HepG2 (cell line): ENCODE results near the gene SLC13A3. TPM values are rescaled to one million over a fixed set of nuclear protein-coding genes. Genes with fewer than 3 reads are reported as not detected.

ENCODE experiments used
- ARID3A ChIP-seq: IDR thresholded peaks from 2 replicates; pipeline ENCODE4 v1.6.1; 2012; ENCODE audit warnings: low read depth, low read length, improper control_type of control experiment
- ARID4A ChIP-seq: sonication (generic); formaldehyde crosslinking; IDR thresholded peaks from 2 replicates; pipeline ENCODE4 v1.5.0; 2020; ENCODE audit warnings: mild to moderate bottlenecking, missing genetic modification reagents, borderline replicate concordance
- ASH2L ChIP-seq: fragments of 300-600, 200-600 bp; sonication (generic); IDR thresholded peaks from 2 replicates; pipeline ENCODE4 v1.7.0; 2017; ENCODE audit warnings: low read depth, mild to moderate bottlenecking, moderate library complexity, mixed read lengths, low read length; ENCODE audit not compliant: insufficient read length
- CHCHD3 ChIP-seq: sonication (generic); formaldehyde crosslinking; IDR thresholded peaks from 2 replicates; pipeline ENCODE4 v1.8.0; 2022; ENCODE audit warnings: mild to moderate bottlenecking, missing genetic modification reagents, moderate library complexity
- FOXP4 ChIP-seq: sonication (generic); formaldehyde crosslinking; IDR thresholded peaks from 2 replicates; pipeline ENCODE4 v1.4.0; 2020; ENCODE audit warnings: missing genetic modification reagents
- HMGA1 ChIP-seq: sonication (generic); formaldehyde crosslinking; conservative IDR thresholded peaks from 2 replicates; pipeline ENCODE4 v1.4.0; 2020; ENCODE audit warnings: missing genetic modification reagents
- HMGXB4 ChIP-seq, 2 experiments: sonication (generic) in 1 of 2; formaldehyde crosslinking in 1 of 2; IDR thresholded peaks; 2 replicates each; pipeline versions ENCODE4 v1.4.0 to v1.6.1; 2018 to 2020; ENCODE audit warnings: missing genetic modification reagents in 2 of 2, borderline replicate concordance in 1 of 2, low read depth in 1 of 2, mild to moderate bottlenecking in 1 of 2, missing biosample characterization in 1 of 2
- HOXD1 ChIP-seq: sonication (generic); formaldehyde crosslinking; IDR thresholded peaks from 2 replicates; pipeline ENCODE4 v1.5.0; 2020; ENCODE audit warnings: missing genetic modification reagents
- KLF15 ChIP-seq: sonication (generic); formaldehyde crosslinking; IDR thresholded peaks from 2 replicates; pipeline ENCODE4 v1.8.1; 2023; ENCODE audit warnings: borderline replicate concordance, mild to moderate bottlenecking, inconsistent platforms, missing genetic modification reagents, mixed read lengths
- NFYC ChIP-seq: IDR thresholded peaks from 2 replicates; pipeline ENCODE4 v1.6.1; 2016; ENCODE audit warnings: missing genetic modification reagents, missing compliant biosample characterization
- PBX3 ChIP-seq: sonication (generic); formaldehyde crosslinking; IDR thresholded peaks from 2 replicates; pipeline ENCODE4 v1.8.1; 2023; ENCODE audit warnings: missing genetic modification reagents, inconsistent platforms, borderline replicate concordance
- SMARCE1 ChIP-seq: fragments of 450-650 bp; IDR thresholded peaks from 2 replicates; pipeline ENCODE4 v1.6.1; 2017; ENCODE audit warnings: borderline replicate concordance
- ZBTB20 ChIP-seq: sonication (generic); formaldehyde crosslinking; IDR thresholded peaks from 2 replicates; pipeline ENCODE4 v1.8.1; 2023; ENCODE audit warnings: missing genetic modification reagents, low read depth, mild to moderate bottlenecking, borderline replicate concordance
- ZBTB21 ChIP-seq: sonication (generic); formaldehyde crosslinking; IDR thresholded peaks from 2 replicates; pipeline ENCODE4 v1.4.0; 2020; ENCODE audit warnings: missing genetic modification reagents
- ZKSCAN5 ChIP-seq: sonication (generic); formaldehyde crosslinking; IDR thresholded peaks from 2 replicates; pipeline ENCODE4 v1.5.1; 2020; ENCODE audit warnings: mild to moderate bottlenecking, missing genetic modification reagents
- ZKSCAN8 ChIP-seq: IDR thresholded peaks from 2 replicates; pipeline ENCODE4 v1.6.1; 2016; ENCODE audit warnings: borderline replicate concordance, missing genetic modification reagents, missing compliant biosample characterization
- ZNF484 ChIP-seq: sonication (generic); formaldehyde crosslinking; IDR thresholded peaks from 2 replicates; pipeline ENCODE4 v1.5.1; 2020; ENCODE audit warnings: mild to moderate bottlenecking, low read depth, missing genetic modification reagents, borderline replicate concordance
- polyA plus RNA-seq, 8 experiments: library from polyadenylated mRNA; depleted of rRNA in 3 of 8; stranded (reverse) in 7 of 8; unstranded in 1 of 8; fragments of >200 nt; fragmentation: Illumina TruSeq in 4 of 8; extraction: Trizol in 4 of 8; gene quantifications; 2 replicates each; pipeline versions ENCODE4 v1.2.1 to v1.2.3, GENCODE V29; 2011 to 2016; ENCODE audit warnings: low read depth in 4 of 8, missing spikeins in 1 of 8, mixed read lengths in 1 of 8; ENCODE audit not compliant: insufficient read depth in 1 of 8
- total RNA-seq, 5 experiments: library from RNA; depleted of rRNA; stranded (reverse); fragments of >200 nt; fragmentation: Illumina TruSeq; extraction: Trizol; gene quantifications; 2 replicates each; pipeline ENCODE4 v1.2.3, GENCODE V29; 2016; ENCODE audit warnings: low read depth in 1 of 5

The SLC13A3 gene
- total and polyA plus RNA-seq, 2 of the 13 experiments (the other 11 are each of a cell fraction or from before 2014, with no cell fraction given), result 66.5 to 76.0 TPM

- peak; percentile 70 for TF ChIP-seq FOXP4 (CRISPR knock-in tag)
- TF ChIP-seq HMGXB4 (CRISPR knock-in tag; IDR thresholded peaks at IDR 0.05; ENCODE audit: borderline replicate concordance in 1 of 2, low read depth in 1 of 2), result peak in 1 of 2 experiments; percentile 73; a peak in 2 of 4 replicates
- TF ChIP-seq CHCHD3, result no peak
- 0 out of 2 replicates have a peak, but pooled peaks have one; percentile 15 for TF ChIP-seq SMARCE1
- TF ChIP-seq HOXD1 (CRISPR knock-in tag), result no peak
- TF ChIP-seq HMGA1, result no peak
- peak; percentile 32 for TF ChIP-seq ASH2L
- TF ChIP-seq KLF15 (CRISPR knock-in tag), result no peak
- TF ChIP-seq ZBTB21 (CRISPR knock-in tag), result peak; percentile 91
- no peak for TF ChIP-seq ZKSCAN5 (CRISPR knock-in tag)
- no peak for TF ChIP-seq ZNF484
- no peak for TF ChIP-seq NFYC (CRISPR knock-in tag)
- peak; percentile 87; the same call in 1 of the 2 replicates for TF ChIP-seq ZKSCAN8 (CRISPR knock-in tag)
- TF ChIP-seq ARID3A, result peak; percentile 48
- TF ChIP-seq ARID4A (CRISPR knock-in tag), result no peak
- TF ChIP-seq PBX3 (CRISPR knock-in tag), result no peak
- TF ChIP-seq ZBTB20, result no peak
Observed at GRCh38 chr20:46631212-46631869, 19.9 kb downstream of the SLC13A3 start (continued).
